ENCODE results near the gene BGLAP. TPM values are rescaled to one million over a fixed set of nuclear protein-coding genes. Genes with fewer than 3 reads are reported as not detected.

The BGLAP gene
- total RNA-seq, 2 experiments from 2014 or later: 2.2 to 2.5 TPM

- H3K27me3 Mint-ChIP-seq: no peaks in the 10 kb centered on the region
- no peaks in the 10 kb centered on the region for H3K9me3 Mint-ChIP-seq
- ChIA-PET CTCF (interaction anchor here (1.3 to 6.1 kb wide), 3 partner anchors 35 to 52 kb away, joined by 3 to 24 read pairs (median 4); partner anchors contain the start of gene CCT3), POLR2A (interaction anchor here (0.9 to 5.1 kb wide), 7 partner anchors 9 to 148 kb away, joined by 3 to 50 read pairs (median 5); no protein-coding TSS in a partner anchor)
- no peak overlapping the region for H3K4me3 Mint-ChIP-seq
- peaks cover 20% of the 10 kb centered on the region for H3K36me3 Mint-ChIP-seq (ENCODE audit: low read depth)
- H3K27ac Mint-ChIP-seq: peak overlapping the region; percentile 25
- ATAC-seq (no peak), DNase-seq (no peak)
- intact Hi-C loops (cut with micrococcal nuclease): no loop called here
- no peak for TF ChIP-seq CTCF (IDR thresholded peaks at IDR 0.05)
- H3K4me1 Mint-ChIP-seq (ENCODE audit: low read depth): peaks cover 30% of the 10 kb centered on the region
These were observed 42.8 kb downstream of the BGLAP start for GRCh38 chr1:156284757-156285156.

- Mint-ChIP-seq H3K4me3 (no peak overlapping the region), H3K27me3 (no peaks in the 10 kb centered on the region), H3K9me3 (no peaks in the 10 kb centered on the region), H3K36me3 (ENCODE audit: low read depth) (peaks cover 15% of the 10 kb centered on the region), H3K27ac (no peak overlapping the region), H3K4me1 (ENCODE audit: low read depth) (peaks cover 24% of the 10 kb centered on the region)
- DNase-seq: no peak
- ChIA-PET POLR2A (interaction anchor here (1.6 kb wide), 1 partner anchor 8 kb away, joined by 7 read pairs; no protein-coding TSS in a partner anchor), CTCF (interaction anchor here (1.3 kb wide), 1 partner anchor 34 kb away, joined by 3 read pairs; no protein-coding TSS in a partner anchor)
- no peak for ATAC-seq
- intact Hi-C loops (cut with micrococcal nuclease): no loop called here
- no peak for TF ChIP-seq CTCF (IDR thresholded peaks at IDR 0.05)
These were observed 43.5 kb downstream of the BGLAP start for GRCh38 chr1:156285437-156285836.

GRCh38 chr1:156286061-156286460 is 44.1 kb downstream of the BGLAP start:
- ATAC-seq (no peak), DNase-seq (no peak)
- H3K9me3 Mint-ChIP-seq: no peaks in the 10 kb centered on the region
- no peak overlapping the region for H3K4me3 Mint-ChIP-seq
- intact Hi-C loops (cut with micrococcal nuclease): no loop called here
- peaks cover 18% of the 10 kb centered on the region for H3K4me1 Mint-ChIP-seq (ENCODE audit: low read depth)
- H3K27me3 Mint-ChIP-seq: no peaks in the 10 kb centered on the region
- H3K27ac Mint-ChIP-seq: no peak overlapping the region
- ChIA-PET CTCF (no interaction called here), POLR2A (interaction anchor here (1.5 kb wide), 1 partner anchor 15 kb away, joined by 3 read pairs; no protein-coding TSS in a partner anchor)
- TF ChIP-seq CTCF (IDR thresholded peaks at IDR 0.05): no peak
- peaks cover 15% of the 10 kb centered on the region for H3K36me3 Mint-ChIP-seq (ENCODE audit: low read depth)

- ATAC-seq: no peak
- Mint-ChIP-seq H3K27ac (no peak overlapping the region), H3K9me3 (no peaks in the 10 kb centered on the region), H3K4me1 (ENCODE audit: low read depth) (peaks cover 8% of the 10 kb centered on the region), H3K36me3 (ENCODE audit: low read depth) (peaks cover 6% of the 10 kb centered on the region), H3K4me3 (no peak overlapping the region), H3K27me3 (no peaks in the 10 kb centered on the region)
- ChIA-PET CTCF (no interaction called here), POLR2A (no interaction called here)
- intact Hi-C loops (cut with micrococcal nuclease): no loop called here
- no peak for TF ChIP-seq CTCF (IDR thresholded peaks at IDR 0.05)
- DNase-seq: no peak
These were observed 47.9 kb downstream of the BGLAP start for GRCh38 chr1:156289857-156290256.

- Mint-ChIP-seq H3K4me1 (ENCODE audit: low read depth) (peaks cover 14% of the 10 kb centered on the region), H3K9me3 (no peaks in the 10 kb centered on the region), H3K27me3 (no peaks in the 10 kb centered on the region), H3K36me3 (ENCODE audit: low read depth) (peaks cover 6% of the 10 kb centered on the region), H3K27ac (peak overlapping the region; percentile 25), H3K4me3 (no peak overlapping the region)
- TF ChIP-seq CTCF (IDR thresholded peaks at IDR 0.05): no peak
- DNase-seq (peak; percentile 16), ATAC-seq (peak; percentile 40)
- ChIA-PET CTCF (no interaction called here), POLR2A (interaction anchor here (2.8 kb wide), 1 partner anchor 9 kb away, joined by 17 read pairs; the partner anchor contains the start of gene SMG5)
- intact Hi-C loops (cut with micrococcal nuclease): no loop called here
These were observed 49.5 kb downstream of the BGLAP start for GRCh38 chr1:156291226-156292061.

Data from activated CD8-positive, alpha-beta T cell treated with anti-CD3 and anti-CD28 coated beads for 36 hours (primary cell).